Hepatocyte (in vitro differentiated cells): Measurements from ENCODE around the gene RAB11FIP4.

ENCODE experiments used
- CTCF ChIP-seq: fragments of 200-600 bp; sonication (generic); IDR thresholded peaks from 2 replicates; pipeline ENCODE4 v1.5.1; 2016; ENCODE audit warnings: antibody characterized with exemption, mild to moderate bottlenecking; ENCODE audit not compliant: poor library complexity
- EZH2 ChIP-seq: fragments of 200-600 bp; sonication (generic); IDR thresholded peaks from 2 replicates; pipeline ENCODE4 v1.6.1; 2016; ENCODE audit warnings: antibody characterized with exemption, mild to moderate bottlenecking, borderline replicate concordance
- EZH2phosphoT487 ChIP-seq: fragments of 200-600 bp; sonication (generic); IDR thresholded peaks from one replicate; pipeline ENCODE4 v1.6.1; 2018; ENCODE audit warnings: antibody characterized with exemption, mild to moderate bottlenecking, low read depth, moderate library complexity; ENCODE audit not compliant: unreplicated experiment, severe bottlenecking

- TF ChIP-seq CTCF (no peak), EZH2 (no peak), EZH2phosphoT487 (no peak)
These were observed 146.1 kb downstream of the RAB11FIP4 start for GRCh38 chr17:31537565-31538011.
